ENCODE results near the gene TNP2. TPM values are rescaled to one million over a fixed set of nuclear protein-coding genes. Genes with fewer than 3 reads are reported as not detected.

The TNP2 gene
- total RNA-seq, 1 donor from 2014 or later, result not detected

- Mint-ChIP-seq H3K36me3 (ENCODE audit: unreplicated experiment) (no peaks in the 10 kb centered on the region), H3K27ac (ENCODE audit: unreplicated experiment) (no peak overlapping the region), H3K9me3 (ENCODE audit: unreplicated experiment) (no peaks in the 10 kb centered on the region), H3K27me3 (ENCODE audit: unreplicated experiment) (peaks cover 5% of the 10 kb centered on the region), H3K4me1 (ENCODE audit: unreplicated experiment) (peaks cover 16% of the 10 kb centered on the region), H3K4me3 (ENCODE audit: unreplicated experiment) (no peak overlapping the region)
- TF ChIP-seq, protein P1, sequence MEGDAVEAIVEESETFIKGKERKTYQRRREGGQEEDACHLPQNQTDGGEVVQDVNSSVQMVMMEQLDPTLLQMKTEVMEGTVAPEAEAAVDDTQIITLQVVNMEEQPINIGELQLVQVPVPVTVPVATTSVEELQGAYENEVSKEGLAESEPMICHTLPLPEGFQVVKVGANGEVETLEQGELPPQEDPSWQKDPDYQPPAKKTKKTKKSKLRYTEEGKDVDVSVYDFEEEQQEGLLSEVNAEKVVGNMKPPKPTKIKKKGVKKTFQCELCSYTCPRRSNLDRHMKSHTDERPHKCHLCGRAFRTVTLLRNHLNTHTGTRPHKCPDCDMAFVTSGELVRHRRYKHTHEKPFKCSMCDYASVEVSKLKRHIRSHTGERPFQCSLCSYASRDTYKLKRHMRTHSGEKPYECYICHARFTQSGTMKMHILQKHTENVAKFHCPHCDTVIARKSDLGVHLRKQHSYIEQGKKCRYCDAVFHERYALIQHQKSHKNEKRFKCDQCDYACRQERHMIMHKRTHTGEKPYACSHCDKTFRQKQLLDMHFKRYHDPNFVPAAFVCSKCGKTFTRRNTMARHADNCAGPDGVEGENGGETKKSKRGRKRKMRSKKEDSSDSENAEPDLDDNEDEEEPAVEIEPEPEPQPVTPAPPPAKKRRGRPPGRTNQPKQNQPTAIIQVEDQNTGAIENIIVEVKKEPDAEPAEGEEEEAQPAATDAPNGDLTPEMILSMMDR (IDR thresholded peaks at IDR 0.05), result no peak
- DNase-seq (ENCODE audit: extremely low spot score, unreplicated experiment), result no peak
Observed at GRCh38 chr16:11262915-11263314, 6.2 kb downstream of the TNP2 start.

DNA sequence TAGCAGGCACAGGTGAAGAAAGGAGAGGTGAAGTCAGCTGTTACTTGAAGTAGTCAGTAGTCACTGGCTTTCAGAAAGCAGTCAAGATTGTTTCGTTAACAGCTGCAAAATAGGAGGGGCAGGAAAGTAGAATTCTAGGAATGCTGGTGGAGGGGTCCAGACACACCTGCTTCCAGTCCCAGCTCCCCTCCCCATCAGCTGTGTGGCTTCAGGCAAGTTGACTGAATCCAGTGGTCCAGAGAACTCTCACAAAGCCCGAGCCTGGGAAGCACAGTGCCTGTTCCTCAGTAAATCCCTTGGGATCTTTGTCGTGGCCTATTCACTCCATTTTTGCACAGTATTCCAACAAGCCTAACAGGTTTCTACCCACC, 8.5 kb downstream of the TNP2 start:
- TF ChIP-seq, protein P1 (IDR thresholded peaks at IDR 0.05), result no peak
- H3K27ac Mint-ChIP-seq (ENCODE audit: unreplicated experiment), result no peak overlapping the region
- no peak for DNase-seq (ENCODE audit: extremely low spot score, unreplicated experiment)
- no peaks in the 10 kb centered on the region for H3K9me3 Mint-ChIP-seq (ENCODE audit: unreplicated experiment)
- H3K4me1 Mint-ChIP-seq (ENCODE audit: unreplicated experiment), result peaks cover 23% of the 10 kb centered on the region
- H3K27me3 Mint-ChIP-seq (ENCODE audit: unreplicated experiment), result peaks cover 5% of the 10 kb centered on the region
- no peak overlapping the region for H3K4me3 Mint-ChIP-seq (ENCODE audit: unreplicated experiment)
- H3K36me3 Mint-ChIP-seq (ENCODE audit: unreplicated experiment), result no peaks in the 10 kb centered on the region

DNA sequence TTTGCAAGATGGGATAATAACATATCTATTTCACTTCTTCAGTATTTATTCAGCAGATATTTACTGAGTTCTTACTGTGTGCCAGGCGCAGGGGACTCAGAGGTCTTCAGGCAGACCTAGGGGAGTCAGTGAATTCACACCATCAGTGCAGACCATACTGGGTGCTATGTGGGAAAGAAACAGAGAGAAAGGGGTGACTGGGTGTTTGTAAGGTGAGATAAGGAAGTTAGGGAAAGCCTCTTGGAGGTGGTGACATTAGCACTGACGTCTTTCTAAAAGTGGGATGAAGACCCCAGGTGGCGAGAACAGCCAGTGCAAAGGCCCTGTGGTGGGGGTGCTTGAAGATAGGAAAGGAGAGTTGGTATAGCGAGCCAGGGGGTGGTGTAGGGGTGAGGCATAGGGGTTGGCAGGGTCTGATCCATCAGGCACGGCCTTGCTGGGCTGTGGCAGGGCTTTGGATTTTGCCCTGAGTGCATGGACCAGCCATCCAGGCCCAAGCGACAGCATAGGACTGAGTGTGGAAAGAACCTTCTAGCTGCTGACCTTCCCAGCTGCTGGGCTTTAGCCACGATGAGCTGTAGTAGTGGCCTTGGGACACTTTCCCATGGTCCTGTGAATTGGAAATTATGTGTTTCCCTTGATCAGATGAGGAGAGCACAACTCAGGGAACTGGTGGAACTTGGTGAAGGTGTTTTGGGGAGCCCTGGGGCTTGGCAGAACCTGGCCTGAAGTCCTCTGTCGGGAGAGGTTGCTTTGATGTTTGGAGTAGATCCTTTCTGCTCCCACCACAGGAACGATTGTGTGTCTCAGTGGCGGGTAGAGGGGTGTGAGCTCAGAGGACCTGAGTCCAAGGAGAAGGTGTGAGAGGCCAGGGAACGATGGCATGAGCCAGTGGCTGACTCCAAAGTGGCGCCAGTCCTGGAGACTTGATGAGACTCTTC, 9.2 kb downstream of the TNP2 start:
- Mint-ChIP-seq H3K27ac (ENCODE audit: unreplicated experiment) (no peak overlapping the region), H3K4me1 (ENCODE audit: unreplicated experiment) (peaks cover 23% of the 10 kb centered on the region), H3K9me3 (ENCODE audit: unreplicated experiment) (no peaks in the 10 kb centered on the region), H3K36me3 (ENCODE audit: unreplicated experiment) (no peaks in the 10 kb centered on the region), H3K4me3 (ENCODE audit: unreplicated experiment) (no peak overlapping the region), H3K27me3 (ENCODE audit: unreplicated experiment) (peaks cover 5% of the 10 kb centered on the region)
- TF ChIP-seq, protein P1 (IDR thresholded peaks at IDR 0.05), result no peak
- DNase-seq (ENCODE audit: extremely low spot score, unreplicated experiment), result no peak

- H3K4me1 Mint-ChIP-seq (ENCODE audit: unreplicated experiment), result peaks cover 30% of the 10 kb centered on the region
- H3K36me3 Mint-ChIP-seq (ENCODE audit: unreplicated experiment), result no peaks in the 10 kb centered on the region
- peaks cover 4% of the 10 kb centered on the region for H3K27me3 Mint-ChIP-seq (ENCODE audit: unreplicated experiment)
- no peaks in the 10 kb centered on the region for H3K9me3 Mint-ChIP-seq (ENCODE audit: unreplicated experiment)
- H3K27ac Mint-ChIP-seq (ENCODE audit: unreplicated experiment), result no peak overlapping the region
- DNase-seq (ENCODE audit: extremely low spot score, unreplicated experiment), result no peak
- TF ChIP-seq, protein P1 (IDR thresholded peaks at IDR 0.05), result no peak
- no peak overlapping the region for H3K4me3 Mint-ChIP-seq (ENCODE audit: unreplicated experiment)
Observed at GRCh38 chr16:11258553-11259492, 10.3 kb downstream of the TNP2 start.
